Measurements from ENCODE around the gene NALCN.

- TF ChIP-seq POLR2A (IDR thresholded peaks at IDR 0.05; ENCODE audit: low read length) (no peak), GATA1 (IDR thresholded peaks at IDR 0.05; ENCODE audit: low read depth, low read length) (no peak)
These were observed 230.7 kb downstream of the NALCN start for GRCh38 chr13:101185606-101186005.
